PC-3 (cell line): Measurements from ENCODE around the gene NR2C2AP. TPM values are rescaled to one million over a fixed set of nuclear protein-coding genes. Genes with fewer than 3 reads are reported as not detected.

Experiments used
- ATAC-seq: fragments of 200-7000 bp; cut with Tn5 transposase; 2 replicates; pipeline ENCODE4 v1.9.1; 2020; ENCODE audit warnings: mild to moderate bottlenecking, moderate library complexity
- Bru-seq: library from RNA; stranded (reverse); fragments of 400-500 nt; gene quantifications from one replicate; lab custom pipeline; 2021; lab: Mats Ljungman, UMichigan
- BruChase-seq, 2 experiments: library from RNA; stranded (reverse); fragments of 400-500 nt; gene quantifications; one replicate each; lab custom pipeline; 2021; lab: Mats Ljungman, UMichigan
- BruUV-seq: library from RNA; stranded (reverse); fragments of 400-500 nt; replicated peaks from 2 replicates; lab custom pipeline; 2021; lab: Mats Ljungman, UMichigan
- CTCF ChIA-PET: fragments of 300-600 bp; sonication (Branson Sonifier 250); formaldehyde crosslinking; loops from one replicate; lab custom pipeline; 2022; ENCODE audit warnings: antibody characterized with exemption; lab: Charles Lee
- POLR2A ChIA-PET: fragments of 300-600 bp; sonication (Branson Sonifier 250); formaldehyde crosslinking; loops from one replicate; lab custom pipeline; 2022; ENCODE audit warnings: antibody characterized with exemption; ENCODE audit not compliant: unreplicated experiment; lab: Charles Lee
- DNase-seq: peaks from one replicate; pipeline ENCODE4 v3.0.0-alpha.2; 2015
- H2AFZ ChIP-seq: fragments of 300-600 bp; sonication (generic); 2 replicates; pipeline ENCODE4 v1.6.0; 2016; ENCODE audit warnings: antibody characterized with exemption, low read length
- H3F3A ChIP-seq: fragments of 300-600 bp; sonication (generic); one replicate; pipeline ENCODE4 v1.6.0; 2017; ENCODE audit warnings: antibody characterized with exemption, low read length, control low read depth, mild to moderate bottlenecking; ENCODE audit not compliant: unreplicated experiment
- H3K27ac ChIP-seq: fragments of 300-600 bp; sonication (generic); 2 replicates; pipeline ENCODE4 v1.5.1; 2016; ENCODE audit warnings: mild to moderate bottlenecking, low read length
- H3K27me3 ChIP-seq: fragments of 300-600 bp; sonication (generic); 2 replicates; pipeline ENCODE4 v1.6.1; 2016; ENCODE audit warnings: low read length, mixed read lengths
- H3K36me3 ChIP-seq: fragments of 300-600 bp; sonication (generic); 2 replicates; pipeline ENCODE4 v1.6.1; 2016; ENCODE audit warnings: low read depth, mixed run types, low read length, mixed read lengths
- H3K4me1 ChIP-seq: fragments of 300-600 bp; sonication (generic); 2 replicates; pipeline ENCODE4 v1.5.1; 2016; ENCODE audit warnings: low read length; ENCODE audit not compliant: insufficient read depth
- H3K4me2 ChIP-seq: fragments of 300-600 bp; sonication (generic); 2 replicates; pipeline ENCODE4 v1.6.0; 2016; ENCODE audit warnings: low read length
- H3K4me3 ChIP-seq: fragments of 300-600 bp; sonication (generic); 2 replicates; pipeline ENCODE4 v1.5.1; 2016; ENCODE audit warnings: mild to moderate bottlenecking, low read length, mixed read lengths
- H3K79me2 ChIP-seq: fragments of 300-600 bp; sonication (generic); 2 replicates; pipeline ENCODE4 v1.6.1; 2017; ENCODE audit warnings: low read length, mixed read lengths
- H3K9ac ChIP-seq: fragments of 300-600 bp; sonication (generic); 2 replicates; pipeline ENCODE4 v1.6.0; 2016; ENCODE audit warnings: mild to moderate bottlenecking, low read length
- H3K9me2 ChIP-seq: fragments of 300-600 bp; sonication (generic); replicated peaks from 2 replicates; pipeline ENCODE4 v1.6.1; 2016; ENCODE audit warnings: mixed run types, low read length, mixed read lengths
- H3K9me3 ChIP-seq: fragments of 300-600 bp; sonication (generic); 2 replicates; pipeline ENCODE4 v1.6.1; 2016; ENCODE audit warnings: low read length, mixed read lengths
- H4K20me1 ChIP-seq: fragments of 300-600 bp; sonication (generic); 2 replicates; pipeline ENCODE4 v1.6.1; 2016; ENCODE audit warnings: low read length, mixed read lengths
- CTCF ChIP-seq: fragments of 300-600 bp; sonication (generic); conservative IDR thresholded peaks from 2 replicates; pipeline ENCODE4 v1.5.1; 2017; ENCODE audit warnings: antibody characterized with exemption, low read depth, mild to moderate bottlenecking, low read length
- EZH2 ChIP-seq: fragments of 300-600 bp; sonication (generic); IDR thresholded peaks from one replicate; pipeline ENCODE4 v1.6.1; 2017; ENCODE audit warnings: antibody characterized with exemption, mild to moderate bottlenecking, low read length; ENCODE audit not compliant: unreplicated experiment
- EZH2phosphoT487 ChIP-seq: fragments of 300-600 bp; sonication (generic); IDR thresholded peaks from 2 replicates; pipeline ENCODE4 v1.6.1; 2018; ENCODE audit warnings: mild to moderate bottlenecking, antibody characterized with exemption, low read length, borderline replicate concordance
- intact Hi-C: fragments of 100-400 bp; cut with micrococcal nuclease; formaldehyde crosslinking; loops from 2 replicates; pipeline ENCODE4 v1.9.0; 2023
- long read RNA-seq: library from polyadenylated mRNA; unstranded; transcript quantifications from one replicate; pipeline ENCODE4 v2.0.0, GENCODE V29; 2021; ENCODE audit not compliant: unreplicated experiment
- total RNA-seq: library from RNA; depleted of rRNA; stranded (reverse); fragments of >200 nt; gene quantifications from 2 replicates; pipeline ENCODE4 v1.2.3, GENCODE V29; 2014; rRNA removed

Gene NR2C2AP
- total RNA-seq (39.3 and 47.0 TPM in 2 replicates), Bru-seq, nascent RNA (percentile 63 among the genes with signal in this experiment), BruChase-seq, experiment 1, labeled RNA remaining after a 6-hour chase (percentile 88 among the genes with signal in this experiment), BruChase-seq, experiment 2, labeled RNA remaining after a 2-hour chase (percentile 86 among the genes with signal in this experiment)
- long read RNA-seq, transcript NR2C2AP-201 (5 exons, 1,293 nt), result major isoform, 12 of 42 reads
- long read RNA-seq, partial matches to known transcripts, result 0 of 42 reads
- long read RNA-seq, other reads (novel, unspliced or antisense), result 27 of 42 reads

GRCh38 chr19:19203012-19203856 lies at the start of gene NR2C2AP:
Gene NR2C2AP (minus strand): TSS chr19:19203414. CDS start chr19:19203060, 354 bp downstream.
- POLR2A ChIA-PET, result no interaction called here
- TSS peak; percentile 92 for BruUV-seq
- ATAC-seq, result peak; percentile 89

GRCh38 chr19:19250196-19250801 lies 47.1 kb upstream of the NR2C2AP start:
- H3K4me3 ChIP-seq, result no peak overlapping the region
- no peaks in the 10 kb centered on the region for H3F3A ChIP-seq
- no peak overlapping the region for H3K27ac ChIP-seq
- no peaks in the 10 kb centered on the region for H3K4me1 ChIP-seq
- H3K9me3 ChIP-seq, result no peaks in the 10 kb centered on the region
- no TSS peak for BruUV-seq
- intact Hi-C loops, result no loop called here
- no peaks in the 10 kb centered on the region for H4K20me1 ChIP-seq
- no peak overlapping the region for H2AFZ ChIP-seq
- no peaks in the 10 kb centered on the region for H3K79me2 ChIP-seq
- H3K9me2 ChIP-seq, result no peaks in the 10 kb centered on the region
- ChIA-PET CTCF (no interaction called here), POLR2A (no interaction called here)
- no peak overlapping the region for H3K4me2 ChIP-seq
- DNase-seq, result no peak
- no peaks in the 10 kb centered on the region for H3K36me3 ChIP-seq
- 0 out of 2 replicates have a peak, but pooled peaks cover 8% of the 10 kb centered on the region for H3K27me3 ChIP-seq
- TF ChIP-seq CTCF (no peak), EZH2 (no peak), EZH2phosphoT487 (no peak)
- no peak for ATAC-seq
- H3K9ac ChIP-seq, result no peak overlapping the region

More at GRCh38 chr19:19203012-19203856, at the start of gene NR2C2AP:
- no peaks in the 10 kb centered on the region for H4K20me1 ChIP-seq
- intact Hi-C loops, result loop anchor here (1.0 kb wide), 1 partner anchor 11 kb away; the partner anchor contains the start of genes BORCS8 and RFXANK
- H3K9me2 ChIP-seq, result no peaks in the 10 kb centered on the region
- no peak for TF ChIP-seq EZH2phosphoT487
- TF ChIP-seq EZH2, result no peak
- no peak for TF ChIP-seq CTCF
- H3K9me3 ChIP-seq, result no peaks in the 10 kb centered on the region
- peak within 1 kb of the TSS; percentile 79 for H3K4me3 ChIP-seq
- no peaks in the 10 kb centered on the region for H3K27me3 ChIP-seq
- CTCF ChIA-PET, result interaction anchor here (0.5 to 0.6 kb wide), 3 partner anchors 15 to 263 kb away, joined by 3 to 10 read pairs (median 4); no protein-coding TSS in a partner anchor
- peaks cover 10% of the 10 kb centered on the region for H3K36me3 ChIP-seq
- peaks cover 13% of the 10 kb centered on the region for H3K4me1 ChIP-seq
- peak within 1 kb of the TSS; percentile 96 for H3K4me2 ChIP-seq
- H3F3A ChIP-seq, result no peaks in the 10 kb centered on the region
- peaks cover 20% of the 10 kb centered on the region for H3K79me2 ChIP-seq
- H3K27ac ChIP-seq, result peak within 1 kb of the TSS; percentile 73
- peak within 1 kb of the TSS; percentile 93 for H2AFZ ChIP-seq
- DNase-seq, result peak; percentile 94
- peak within 1 kb of the TSS; percentile 95 for H3K9ac ChIP-seq
